OCI-LY1 (cell line): ENCODE data around the gene ADAMTSL1.

Source experiments
- H2AFZ ChIP-seq: fragments of 200-600 bp; sonication (generic), shearing (Covaris generic); 2 replicates; pipeline ENCODE4 v1.6.0; 2014; ENCODE audit warnings: antibody characterized with exemption, mild to moderate bottlenecking, low read length
- H3F3A ChIP-seq: fragments of 200-600 bp; sonication (generic), shearing (Covaris generic); 2 replicates; pipeline ENCODE4 v1.6.0; 2014; ENCODE audit warnings: mild to moderate bottlenecking, antibody characterized with exemption, low read length, moderate library complexity; ENCODE audit not compliant: insufficient read depth
- H3K27ac ChIP-seq: fragments of 200-600 bp; sonication (generic); 2 replicates; pipeline ENCODE4 v1.5.1; 2014; ENCODE audit warnings: low read length, mixed run types, mild to moderate bottlenecking, low read depth; ENCODE audit not compliant: poor library complexity, severe bottlenecking
- H3K27me3 ChIP-seq: fragments of 200-600 bp; sonication (generic); 2 replicates; pipeline ENCODE4 v1.6.0; 2014; ENCODE audit warnings: antibody characterized with exemption, mild to moderate bottlenecking, low read length, moderate library complexity; ENCODE audit not compliant: insufficient read depth
- H3K36me3 ChIP-seq: fragments of 200-600 bp; sonication (generic); 2 replicates; pipeline ENCODE4 v1.6.1; 2014; ENCODE audit warnings: mild to moderate bottlenecking, antibody characterized with exemption, low read length, moderate library complexity, mixed read lengths; ENCODE audit not compliant: insufficient read depth
- H3K4me1 ChIP-seq: fragments of 200-600 bp; sonication (generic); 2 replicates; pipeline ENCODE4 v1.5.1; 2014; ENCODE audit warnings: mild to moderate bottlenecking, low read length, moderate library complexity; ENCODE audit not compliant: insufficient read depth, severe bottlenecking
- H3K4me2 ChIP-seq: fragments of 200-600 bp; sonication (generic), shearing (Covaris generic); 2 replicates; pipeline ENCODE4 v1.6.1; 2014; ENCODE audit warnings: low read length
- H3K4me3 ChIP-seq: fragments of 200-600 bp; sonication (generic); 2 replicates; pipeline ENCODE4 v1.5.1; 2014; ENCODE audit warnings: low read length, low read depth, mild to moderate bottlenecking, mixed read lengths; ENCODE audit not compliant: poor library complexity, severe bottlenecking
- H3K79me2 ChIP-seq: fragments of 200-600 bp; shearing (Covaris generic); 2 replicates; pipeline ENCODE4 v1.6.1; 2016; ENCODE audit warnings: mixed run types, low read length, mixed read lengths; ENCODE audit not compliant: insufficient read depth
- H3K9ac ChIP-seq: fragments of 200-600 bp; sonication (generic), shearing (Covaris generic); 2 replicates; pipeline ENCODE4 v1.6.1; 2014; ENCODE audit warnings: mild to moderate bottlenecking, low read length, mixed read lengths
- H3K9me2 ChIP-seq: fragments of 200-600 bp; sonication (generic), shearing (Covaris generic); 2 replicates; pipeline ENCODE4 v1.6.1; 2014; ENCODE audit warnings: low read depth, mild to moderate bottlenecking, low read length, mixed read lengths
- H3K9me3 ChIP-seq: fragments of 200-600 bp; shearing (Covaris generic); 2 replicates; pipeline ENCODE4 v1.6.1; 2014; ENCODE audit warnings: low read length, mixed read lengths
- H4K20me1 ChIP-seq: fragments of 200-600 bp; sonication (generic), shearing (Covaris generic); 2 replicates; pipeline ENCODE4 v1.6.0; 2016; ENCODE audit warnings: mild to moderate bottlenecking, low read length; ENCODE audit not compliant: insufficient read depth
- CTCF ChIP-seq: fragments of 200-600 bp; sonication (generic), shearing (Covaris generic); IDR thresholded peaks from 2 replicates; pipeline ENCODE4 v1.5.1; 2017; ENCODE audit warnings: mild to moderate bottlenecking, antibody characterized with exemption, low read length, moderate library complexity, mixed read lengths
- EZH2 ChIP-seq: fragments of 200-600 bp; sonication (generic), shearing (Covaris generic); IDR thresholded peaks from 2 replicates; pipeline ENCODE4 v1.8.0; 2017; ENCODE audit warnings: borderline replicate concordance, mixed run types, mild to moderate bottlenecking, antibody characterized with exemption, low read length, moderate library complexity, mixed read lengths

The ADAMTSL1 gene

GRCh38 chr9:18492612-18493011 lies 18.7 kb downstream of the ADAMTSL1 start:
- Histone ChIP-seq H3K27me3 (no peaks in the 10 kb centered on the region), H3K36me3 (no peaks in the 10 kb centered on the region), H2AFZ (no peak overlapping the region), H3F3A (no peaks in the 10 kb centered on the region), H3K9me3 (no peaks in the 10 kb centered on the region), H3K9me2 (no peaks in the 10 kb centered on the region), H4K20me1 (no peaks in the 10 kb centered on the region), H3K4me3 (no peak overlapping the region), H3K79me2 (no peaks in the 10 kb centered on the region), H3K4me2 (no peak overlapping the region), H3K9ac (no peak overlapping the region), H3K27ac (no peak overlapping the region), H3K4me1 (no peaks in the 10 kb centered on the region)
- TF ChIP-seq EZH2, result no peak
- no peak for TF ChIP-seq CTCF

GRCh38 chr9:18493451-18493993 lies 19.6 kb downstream of the ADAMTSL1 start:
- Histone ChIP-seq H3K4me1 (no peaks in the 10 kb centered on the region), H3K4me3 (no peak overlapping the region), H3K4me2 (no peak overlapping the region), H3K79me2 (no peaks in the 10 kb centered on the region), H3F3A (no peaks in the 10 kb centered on the region), H3K9ac (no peak overlapping the region), H3K27ac (no peak overlapping the region), H3K27me3 (no peaks in the 10 kb centered on the region), H4K20me1 (no peaks in the 10 kb centered on the region), H2AFZ (no peak overlapping the region), H3K36me3 (no peaks in the 10 kb centered on the region), H3K9me3 (no peaks in the 10 kb centered on the region), H3K9me2 (no peaks in the 10 kb centered on the region)
- no peak for TF ChIP-seq EZH2
- TF ChIP-seq CTCF, result no peak

- H3K4me3 ChIP-seq, result no peak overlapping the region
- H3K36me3 ChIP-seq, result no peaks in the 10 kb centered on the region
- H4K20me1 ChIP-seq, result no peaks in the 10 kb centered on the region
- no peaks in the 10 kb centered on the region for H3K27me3 ChIP-seq
- no peak overlapping the region for H3K27ac ChIP-seq
- H3K79me2 ChIP-seq, result no peaks in the 10 kb centered on the region
- no peaks in the 10 kb centered on the region for H3K9me3 ChIP-seq
- H3F3A ChIP-seq, result no peaks in the 10 kb centered on the region
- no peak overlapping the region for H3K4me2 ChIP-seq
- H3K9ac ChIP-seq, result no peak overlapping the region
- no peaks in the 10 kb centered on the region for H3K4me1 ChIP-seq
- TF ChIP-seq CTCF, result no peak
- no peak for TF ChIP-seq EZH2
- H2AFZ ChIP-seq, result no peak overlapping the region
- H3K9me2 ChIP-seq, result no peaks in the 10 kb centered on the region
These were observed 21.1 kb downstream of the ADAMTSL1 start for GRCh38 chr9:18495065-18495464.
